ENCODE measurements around the gene MLXIPL.
"Not testable (repeated sequence)": the region's sequence is repeated elsewhere in the genome, so short reads cannot be mapped to it uniquely, and the experiment has no call there.

Gene MLXIPL

DNA sequence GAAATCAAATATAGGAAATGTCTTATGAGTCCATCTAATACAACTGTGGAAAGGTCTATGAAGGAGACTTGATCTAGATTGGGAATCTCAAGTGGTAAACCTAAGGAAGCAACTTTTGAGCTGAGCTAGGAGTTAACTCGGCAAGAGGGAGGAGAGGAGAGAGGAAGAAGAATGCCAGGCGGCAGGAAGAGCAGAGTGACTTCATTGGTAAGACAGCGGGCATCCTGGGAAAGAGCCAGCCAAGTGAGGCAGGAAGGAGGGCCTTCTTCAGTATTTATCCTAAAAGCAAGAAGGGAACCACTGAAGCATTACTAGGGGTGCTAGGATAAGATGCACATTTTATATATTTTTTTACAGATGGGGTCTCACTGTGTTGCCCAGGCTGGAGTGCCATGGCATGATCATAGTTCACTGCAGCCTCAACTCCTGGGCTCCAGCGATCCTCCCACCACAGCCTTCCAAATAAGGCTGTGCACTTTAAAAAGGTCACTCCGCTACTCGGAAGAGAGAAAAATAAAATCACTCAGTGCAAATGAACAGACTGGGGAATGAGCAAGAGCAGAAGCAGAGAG, 68.8 kb downstream of the MLXIPL start:
- Histone ChIP-seq H3K36me3 (peaks cover 49% of the 10 kb centered on the region), H3K9me3 (ENCODE audit: severe bottlenecking) (no peaks in the 10 kb centered on the region), H3K27ac (no peak overlapping the region), H3K4me3 (ENCODE audit: low read depth, low read length) (no peak overlapping the region), H3K27me3 (ENCODE audit: insufficient read depth, low read depth, severe bottlenecking) (no peaks in the 10 kb centered on the region)
- DNase-seq: no peak
- TF ChIP-seq, protein P1, sequence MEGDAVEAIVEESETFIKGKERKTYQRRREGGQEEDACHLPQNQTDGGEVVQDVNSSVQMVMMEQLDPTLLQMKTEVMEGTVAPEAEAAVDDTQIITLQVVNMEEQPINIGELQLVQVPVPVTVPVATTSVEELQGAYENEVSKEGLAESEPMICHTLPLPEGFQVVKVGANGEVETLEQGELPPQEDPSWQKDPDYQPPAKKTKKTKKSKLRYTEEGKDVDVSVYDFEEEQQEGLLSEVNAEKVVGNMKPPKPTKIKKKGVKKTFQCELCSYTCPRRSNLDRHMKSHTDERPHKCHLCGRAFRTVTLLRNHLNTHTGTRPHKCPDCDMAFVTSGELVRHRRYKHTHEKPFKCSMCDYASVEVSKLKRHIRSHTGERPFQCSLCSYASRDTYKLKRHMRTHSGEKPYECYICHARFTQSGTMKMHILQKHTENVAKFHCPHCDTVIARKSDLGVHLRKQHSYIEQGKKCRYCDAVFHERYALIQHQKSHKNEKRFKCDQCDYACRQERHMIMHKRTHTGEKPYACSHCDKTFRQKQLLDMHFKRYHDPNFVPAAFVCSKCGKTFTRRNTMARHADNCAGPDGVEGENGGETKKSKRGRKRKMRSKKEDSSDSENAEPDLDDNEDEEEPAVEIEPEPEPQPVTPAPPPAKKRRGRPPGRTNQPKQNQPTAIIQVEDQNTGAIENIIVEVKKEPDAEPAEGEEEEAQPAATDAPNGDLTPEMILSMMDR (IDR thresholded peaks at IDR 0.05; ENCODE audit: low read depth, low read length): no peak

DNA sequence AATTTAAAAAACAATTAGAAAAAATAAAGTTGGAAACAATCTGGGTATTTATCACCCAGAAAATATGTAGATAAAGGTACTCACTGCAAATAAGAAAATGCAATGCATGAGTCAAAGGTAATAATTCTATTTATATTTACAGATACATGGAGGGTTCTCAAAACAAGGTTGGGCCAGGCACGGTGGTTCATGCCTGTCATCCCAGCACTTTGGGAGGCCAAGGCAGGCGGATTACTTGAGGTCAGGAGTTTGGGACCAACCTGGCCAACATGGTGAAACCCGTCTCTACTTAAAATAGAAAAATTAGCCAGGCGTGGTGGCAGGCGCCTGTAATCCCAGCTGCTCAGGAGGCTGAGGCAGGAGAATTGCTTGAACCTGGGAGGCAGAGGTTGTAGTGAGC, 74.2 kb downstream of the MLXIPL start:
- H3K4me3 ChIP-seq (ENCODE audit: low read depth, low read length); H3K9me3 ChIP-seq (ENCODE audit: severe bottlenecking); DNase-seq; H3K27me3 ChIP-seq (ENCODE audit: insufficient read depth, low read depth, severe bottlenecking); H3K27ac ChIP-seq: not testable (repeated sequence)
- peaks cover 83% of the 10 kb centered on the region for H3K36me3 ChIP-seq

DNA sequence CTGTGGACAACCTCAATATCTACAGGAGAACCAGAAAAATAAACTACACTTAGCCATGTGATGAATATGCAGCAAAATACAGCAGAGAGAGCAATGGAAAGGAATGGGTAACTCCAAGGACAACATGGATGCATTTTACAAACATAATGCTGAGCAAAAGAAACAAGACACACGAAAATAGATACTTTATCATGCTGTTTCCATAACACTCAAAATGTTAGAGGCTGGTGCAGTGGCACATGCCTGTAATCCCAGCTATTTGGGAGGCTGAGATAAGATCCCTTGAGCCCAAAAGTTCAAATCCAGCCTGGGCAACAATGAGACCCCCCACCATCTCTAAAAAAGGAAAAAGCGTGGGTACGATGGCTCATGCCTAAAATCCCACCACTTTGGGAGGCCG, 75.1 kb downstream of the MLXIPL start:
- TF ChIP-seq, protein P1 (IDR thresholded peaks at IDR 0.05; ENCODE audit: low read depth, low read length): no peak
- H3K27me3 ChIP-seq (ENCODE audit: insufficient read depth, low read depth, severe bottlenecking): no peaks in the 10 kb centered on the region
- H3K4me3 ChIP-seq (ENCODE audit: low read depth, low read length): no peak overlapping the region
- H3K9me3 ChIP-seq (ENCODE audit: severe bottlenecking): no peaks in the 10 kb centered on the region
- no peak for DNase-seq
- H3K27ac ChIP-seq: no peak overlapping the region
- H3K36me3 ChIP-seq: peaks cover 77% of the 10 kb centered on the region

DNA sequence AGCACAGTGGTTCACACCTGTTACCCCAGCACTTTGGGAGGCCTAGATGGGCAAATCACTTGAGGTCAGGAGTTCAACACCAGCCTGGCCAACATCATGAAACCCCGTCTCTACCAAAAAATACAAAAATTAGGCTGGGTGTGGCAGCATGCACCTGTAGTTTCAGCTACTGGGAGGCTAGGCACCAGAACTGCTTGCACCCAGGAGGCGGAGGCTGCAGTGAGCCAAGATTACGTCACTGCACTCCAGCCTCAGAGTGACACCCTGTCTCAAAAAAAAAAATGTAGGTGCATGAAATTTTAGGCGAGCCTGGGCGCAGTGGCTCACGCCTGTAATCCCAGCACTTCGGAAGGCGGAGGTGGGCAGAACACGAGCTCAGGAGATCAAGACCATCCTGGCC, 76.5 kb downstream of the MLXIPL start:
- Histone ChIP-seq H3K4me3 (ENCODE audit: low read depth, low read length) (no peak overlapping the region), H3K27me3 (ENCODE audit: insufficient read depth, low read depth, severe bottlenecking) (no peaks in the 10 kb centered on the region), H3K27ac (no peak overlapping the region), H3K9me3 (ENCODE audit: severe bottlenecking) (no peaks in the 10 kb centered on the region), H3K36me3 (peaks cover 79% of the 10 kb centered on the region)
- TF ChIP-seq, protein P1 (IDR thresholded peaks at IDR 0.05; ENCODE audit: low read depth, low read length): no peak
- DNase-seq: no peak

DNA sequence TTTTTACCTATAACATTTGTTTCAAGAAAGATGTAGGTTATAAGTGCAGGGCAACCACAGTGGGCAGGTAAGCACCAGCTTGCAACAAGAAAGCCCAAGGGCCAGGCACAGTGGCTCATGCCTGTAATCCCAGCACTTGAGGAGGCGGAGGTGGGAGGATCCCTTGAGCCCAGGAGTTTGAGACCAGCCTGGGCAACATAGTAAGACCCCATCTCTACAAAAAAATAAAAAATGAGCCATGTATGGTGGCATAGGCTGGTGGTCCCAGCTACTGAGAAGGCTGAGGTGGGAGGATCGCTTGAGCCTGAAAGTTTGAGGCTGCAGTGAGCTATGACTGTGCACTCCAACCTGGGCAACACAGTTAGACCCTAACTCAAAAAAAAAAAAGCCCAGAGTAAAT, 79.6 kb downstream of the MLXIPL start:
- Histone ChIP-seq H3K27me3 (ENCODE audit: insufficient read depth, low read depth, severe bottlenecking) (no peaks in the 10 kb centered on the region), H3K9me3 (ENCODE audit: severe bottlenecking) (no peaks in the 10 kb centered on the region), H3K36me3 (peaks cover 80% of the 10 kb centered on the region), H3K4me3 (ENCODE audit: low read depth, low read length) (no peak overlapping the region), H3K27ac (no peak overlapping the region)
- no peak for DNase-seq
- TF ChIP-seq, protein P1 (IDR thresholded peaks at IDR 0.05; ENCODE audit: low read depth, low read length): no peak

Measured in WERI-Rb-1 (cell line).